Measurements from ENCODE around the gene NR3C1.

NR3C1 gene

GRCh38 chr5:143413958-143414669 is 10.6 kb upstream of the NR3C1 start:
- POLR2A ChIA-PET: no interaction called here
- CTCF ChIA-PET: interaction anchor here (0.7 to 1.9 kb wide), 3 partner anchors 10 to 410 kb away, joined by 3 to 4 read pairs (median 3); partner anchors contain the start of gene NR3C1
- TF ChIP-seq CTCF (IDR thresholded peaks at IDR 0.05; ENCODE audit: insufficient read depth, low read length, missing control alignments): no peak
- no peak overlapping the region for H3K4me3 ChIP-seq (ENCODE audit: low read depth, low read length)
- no peak for DNase-seq (ENCODE audit: low read depth, low spot score)

DNA sequence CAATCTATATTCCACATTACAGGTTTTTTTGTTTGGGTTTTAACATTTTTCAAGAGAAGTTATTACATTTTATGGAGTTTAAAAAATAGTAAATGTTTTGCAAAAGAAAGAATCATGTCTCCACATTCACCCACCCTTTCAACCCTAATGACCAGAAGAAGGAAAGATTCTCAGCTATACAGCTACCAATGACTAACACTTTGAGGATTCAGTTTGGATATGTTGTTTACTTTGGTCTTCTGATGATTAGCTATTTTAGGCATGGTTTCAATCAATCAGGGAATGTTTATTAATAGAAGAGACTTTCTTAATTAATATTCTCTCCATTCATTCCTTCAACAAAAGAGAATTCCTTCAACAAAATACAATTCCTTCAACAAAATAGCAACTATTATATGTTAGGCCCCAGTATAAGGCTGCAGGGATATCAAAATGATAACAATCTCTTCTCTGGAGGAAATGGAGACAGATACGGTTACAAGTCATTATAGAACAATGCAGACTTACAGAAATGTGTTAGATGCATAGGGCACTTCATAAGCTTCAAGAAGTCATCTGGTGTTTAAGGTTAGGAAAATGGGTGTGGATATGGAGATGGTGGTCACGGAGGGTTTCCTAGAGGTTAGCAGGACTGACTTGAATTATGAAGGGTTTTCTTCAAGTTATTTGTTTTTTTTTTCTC is 9.3 kb upstream of the NR3C1 start:
- POLR2A ChIA-PET: interaction anchor here (0.5 to 0.6 kb wide), 2 partner anchors 77 to 124 kb away, joined by 3 read pairs; no protein-coding TSS in a partner anchor
- TF ChIP-seq CTCF (IDR thresholded peaks at IDR 0.05; ENCODE audit: insufficient read depth, low read length, missing control alignments): no peak
- CTCF ChIA-PET: interaction anchor here (0.7 to 1.9 kb wide), 6 partner anchors 9 to 412 kb away, joined by 3 to 5 read pairs (median 3); partner anchors contain the start of gene NR3C1
- no peak overlapping the region for H3K4me3 ChIP-seq (ENCODE audit: low read depth, low read length)
- no peak for DNase-seq (ENCODE audit: low read depth, low spot score)

GRCh38 chr5:143409926-143410325 is 6.4 kb upstream of the NR3C1 start:
- no peak overlapping the region for H3K4me3 ChIP-seq (ENCODE audit: low read depth, low read length)
- DNase-seq (ENCODE audit: low read depth, low spot score): no peak
- no peak for TF ChIP-seq CTCF (IDR thresholded peaks at IDR 0.05; ENCODE audit: insufficient read depth, low read length, missing control alignments)
- POLR2A ChIA-PET: interaction anchor here (0.6 kb wide), 1 partner anchor 377 kb away, joined by 3 read pairs; no protein-coding TSS in a partner anchor
- CTCF ChIA-PET: interaction anchor here (1.0 to 1.7 kb wide), 2 partner anchors 13 to 415 kb away, joined by 4 to 6 read pairs; no protein-coding TSS in a partner anchor

DNA sequence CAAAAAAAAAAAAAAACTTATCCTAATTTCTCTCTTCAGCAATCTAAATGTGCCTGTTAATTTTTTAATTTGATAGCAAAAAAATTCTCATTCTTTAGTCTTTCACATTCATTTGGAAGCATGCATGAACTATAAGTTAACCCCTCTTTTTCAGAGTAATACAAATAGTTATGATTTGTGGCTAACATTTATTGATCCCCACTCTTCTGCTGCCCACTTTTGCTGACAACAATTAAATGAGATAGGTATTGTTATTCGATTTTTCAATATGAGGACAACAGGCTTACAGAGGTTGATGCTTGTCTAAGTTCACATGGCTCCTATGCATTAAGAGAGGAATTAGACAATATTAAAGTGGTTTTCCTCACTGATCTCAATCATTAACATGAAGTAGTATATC is 2.9 kb upstream of the NR3C1 start:
- ChIA-PET CTCF (no interaction called here), POLR2A (no interaction called here)
- no peak for TF ChIP-seq CTCF (IDR thresholded peaks at IDR 0.05; ENCODE audit: insufficient read depth, low read length, missing control alignments)
- DNase-seq (ENCODE audit: low read depth, low spot score): no peak
- H3K4me3 ChIP-seq (ENCODE audit: low read depth, low read length): no peak overlapping the region

- DNase-seq (ENCODE audit: low read depth, low spot score): no peak
- ChIA-PET POLR2A (no interaction called here), CTCF (no interaction called here)
- H3K4me3 ChIP-seq (ENCODE audit: low read depth, low read length): peak overlapping the region; percentile 80
- no peak for TF ChIP-seq CTCF (IDR thresholded peaks at IDR 0.05; ENCODE audit: insufficient read depth, low read length, missing control alignments)
These were observed 2.3 kb upstream of the NR3C1 start for GRCh38 chr5:143405849-143406098.

Measured in AG04449 (cell line).